ENCODE measurements around the gene RNF152.
A peak's percentile ranks its signal among the peaks of the same experiment; 100 is the strongest.

The RNF152 gene

GRCh38 chr18:61894751-61895524 is 2.1 kb upstream of the RNF152 start:
- no peak for DNase-seq (ENCODE audit: low read depth)
- H3K4me3 ChIP-seq (ENCODE audit: control insufficient read depth, low read depth, low read length): peak overlapping the region; percentile 82
- TF ChIP-seq, protein P1, sequence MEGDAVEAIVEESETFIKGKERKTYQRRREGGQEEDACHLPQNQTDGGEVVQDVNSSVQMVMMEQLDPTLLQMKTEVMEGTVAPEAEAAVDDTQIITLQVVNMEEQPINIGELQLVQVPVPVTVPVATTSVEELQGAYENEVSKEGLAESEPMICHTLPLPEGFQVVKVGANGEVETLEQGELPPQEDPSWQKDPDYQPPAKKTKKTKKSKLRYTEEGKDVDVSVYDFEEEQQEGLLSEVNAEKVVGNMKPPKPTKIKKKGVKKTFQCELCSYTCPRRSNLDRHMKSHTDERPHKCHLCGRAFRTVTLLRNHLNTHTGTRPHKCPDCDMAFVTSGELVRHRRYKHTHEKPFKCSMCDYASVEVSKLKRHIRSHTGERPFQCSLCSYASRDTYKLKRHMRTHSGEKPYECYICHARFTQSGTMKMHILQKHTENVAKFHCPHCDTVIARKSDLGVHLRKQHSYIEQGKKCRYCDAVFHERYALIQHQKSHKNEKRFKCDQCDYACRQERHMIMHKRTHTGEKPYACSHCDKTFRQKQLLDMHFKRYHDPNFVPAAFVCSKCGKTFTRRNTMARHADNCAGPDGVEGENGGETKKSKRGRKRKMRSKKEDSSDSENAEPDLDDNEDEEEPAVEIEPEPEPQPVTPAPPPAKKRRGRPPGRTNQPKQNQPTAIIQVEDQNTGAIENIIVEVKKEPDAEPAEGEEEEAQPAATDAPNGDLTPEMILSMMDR (IDR thresholded peaks at IDR 0.05; ENCODE audit: control insufficient read depth, insufficient read depth, low read depth, low read length, missing control alignments): no peak

- peak overlapping the region; percentile 82 for H3K4me3 ChIP-seq (ENCODE audit: control insufficient read depth, low read depth, low read length)
- TF ChIP-seq, protein P1 (IDR thresholded peaks at IDR 0.05; ENCODE audit: control insufficient read depth, insufficient read depth, low read depth, low read length, missing control alignments): peak; percentile 14
- no peak for DNase-seq (ENCODE audit: low read depth)
Observed at GRCh38 chr18:61893971-61894750, 1.4 kb upstream of the RNF152 start.

DNA sequence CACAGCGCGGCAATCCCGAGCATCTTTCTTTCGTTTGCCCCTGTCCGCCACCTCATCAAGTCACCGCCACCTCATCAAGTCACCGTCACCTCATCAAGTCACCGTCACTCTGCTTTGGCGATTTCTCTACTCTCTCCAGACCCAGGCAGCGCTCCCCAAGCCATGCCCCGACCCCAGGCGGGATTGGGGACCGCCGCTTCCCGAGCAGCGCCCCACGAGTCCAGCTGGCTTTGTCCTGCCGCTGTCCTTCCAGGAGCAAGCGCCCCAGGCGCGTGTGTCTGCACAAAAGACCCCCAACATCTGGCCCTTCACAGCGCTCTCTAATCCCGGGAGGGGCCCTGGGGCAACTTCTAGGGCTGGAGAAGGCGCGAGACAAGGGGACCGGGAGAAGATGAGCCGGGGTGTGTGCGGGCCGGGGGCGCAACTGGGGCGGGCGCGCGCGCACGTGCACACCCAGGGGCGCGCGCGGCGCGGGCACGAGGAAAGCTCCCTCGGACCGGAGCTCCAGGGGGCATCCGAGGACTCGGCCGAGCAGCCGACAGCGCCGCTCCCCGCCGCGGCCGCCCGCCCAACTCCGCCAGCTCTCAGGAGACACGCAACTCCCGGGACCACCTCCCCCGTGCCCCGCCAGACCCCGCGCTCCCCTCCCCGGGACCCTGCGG is 633 bp upstream of the RNF152 start:
- H3K4me3 ChIP-seq (ENCODE audit: control insufficient read depth, low read depth, low read length): peak overlapping the region; percentile 82
- TF ChIP-seq, protein P1 (IDR thresholded peaks at IDR 0.05; ENCODE audit: control insufficient read depth, insufficient read depth, low read depth, low read length, missing control alignments): peak; percentile 12
- DNase-seq (ENCODE audit: low read depth): no peak

DNA sequence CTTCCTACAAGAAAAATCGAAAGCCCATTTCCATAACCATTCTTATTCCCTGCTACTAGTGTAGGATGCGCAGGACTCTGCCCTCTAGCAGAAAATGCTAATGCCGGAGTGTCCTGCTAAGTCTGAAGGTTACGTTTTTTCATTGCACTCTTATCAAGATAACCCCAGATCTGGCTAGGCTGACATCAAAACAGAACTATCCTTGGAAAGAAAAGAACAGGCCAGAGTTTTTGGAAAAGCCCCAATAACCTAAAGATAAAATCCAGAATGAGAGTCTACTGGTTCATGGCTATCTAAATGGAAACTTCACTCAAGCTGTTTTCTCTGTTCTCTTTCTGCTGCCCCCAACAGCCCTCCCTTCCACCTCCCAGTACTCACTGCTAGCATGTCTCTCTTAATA is 913 bp downstream of the RNF152 start:
- no peak overlapping the region for H3K4me3 ChIP-seq (ENCODE audit: control insufficient read depth, low read depth, low read length)
- TF ChIP-seq, protein P1 (IDR thresholded peaks at IDR 0.05; ENCODE audit: control insufficient read depth, insufficient read depth, low read depth, low read length, missing control alignments): no peak

DNA sequence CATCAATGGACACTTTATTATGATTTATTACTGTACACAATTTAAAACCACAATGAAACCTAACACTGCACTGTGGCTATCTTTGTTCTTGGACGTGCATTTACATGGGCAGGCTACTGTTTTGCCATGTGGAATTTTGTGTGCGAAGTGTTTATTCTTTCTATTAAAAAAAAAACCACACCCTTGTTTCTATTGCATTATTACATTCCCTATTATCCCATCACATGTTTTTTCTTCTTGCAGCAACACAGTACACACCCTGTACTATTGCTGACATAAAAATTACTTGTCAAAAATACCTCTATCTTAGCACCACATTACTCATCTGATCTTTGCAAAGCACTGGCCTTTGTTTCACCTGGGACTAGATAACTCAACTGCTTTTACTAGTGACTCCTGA is 1.5 kb downstream of the RNF152 start:
- TF ChIP-seq, protein P1 (IDR thresholded peaks at IDR 0.05; ENCODE audit: control insufficient read depth, insufficient read depth, low read depth, low read length, missing control alignments): no peak
- no peak overlapping the region for H3K4me3 ChIP-seq (ENCODE audit: control insufficient read depth, low read depth, low read length)
- no peak for DNase-seq (ENCODE audit: low read depth)

More for the DNA sequence above, 913 bp downstream of the RNF152 start:
- no peak for DNase-seq (ENCODE audit: low read depth)

DNA sequence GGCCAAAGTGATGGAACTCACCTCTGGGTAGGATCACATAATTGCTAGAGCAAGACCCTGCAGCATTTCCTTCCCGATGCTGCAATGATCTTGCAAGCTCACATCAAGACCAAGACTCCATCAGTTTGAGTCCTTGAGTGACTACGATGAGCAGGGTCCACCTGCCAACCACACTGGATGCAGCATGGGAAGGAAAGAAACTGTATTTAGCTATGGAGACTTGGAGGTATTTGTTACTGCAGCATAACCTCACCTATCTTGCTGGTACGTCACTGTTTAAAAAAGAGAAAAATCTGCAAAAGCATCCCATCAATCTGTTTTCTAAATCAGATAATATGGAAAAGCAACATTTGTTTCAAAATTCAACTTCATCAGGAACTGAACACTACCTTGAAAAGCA is 2.5 kb downstream of the RNF152 start:
- H3K4me3 ChIP-seq (ENCODE audit: control insufficient read depth, low read depth, low read length): no peak overlapping the region
- DNase-seq (ENCODE audit: low read depth): no peak
- TF ChIP-seq, protein P1 (IDR thresholded peaks at IDR 0.05; ENCODE audit: control insufficient read depth, insufficient read depth, low read depth, low read length, missing control alignments): no peak

Data from AG09309 (cell line).